HepG2 (cell line): Measurements from ENCODE around the gene PTK7. TPM values are rescaled to one million over a fixed set of nuclear protein-coding genes. Genes with fewer than 3 reads are reported as not detected.

Experiments
- ATAC-seq: fragments of 200-7000 bp; cut with Tn5 transposase; 3 replicates; pipeline ENCODE4 v1.9.1; 2020; ENCODE audit warnings: mild to moderate bottlenecking, moderate library complexity
- BruUV-seq: library from RNA; stranded (reverse); fragments of 400-500 nt; replicated peaks from 2 replicates; lab custom pipeline; 2021; lab: Mats Ljungman, UMichigan
- CTCF ChIA-PET: fragments of 300-600 bp; formaldehyde crosslinking; extraction: SDS; loops from one replicate; lab custom pipeline; 2021; ENCODE audit warnings: low total read pairs, inconsistent platforms, low intra/inter-chr PET ratio; lab: Yijun Ruan, JAX
- POLR2A ChIA-PET: fragments of 350-600 bp; sonication (Branson Sonifier 250); formaldehyde crosslinking; loops from one replicate; lab custom pipeline; 2020; ENCODE audit warnings: antibody characterized with exemption, inconsistent platforms; lab: Yijun Ruan, JAX
- DNase-seq: peaks from one replicate; pipeline ENCODE4 v3.0.0-alpha.2; 2015; ENCODE audit warnings: low spot score
- FAIRE-seq: peaks from 3 replicates; lab custom pipeline; 2011; peaks lifted over from hg19 to GRCh38; lab: Jason Lieb, UNC
- H2AFZ ChIP-seq: one replicate; pipeline ENCODE4 v1.6.1; 2011; ENCODE audit warnings: low read length, inconsistent platforms
- H3K27ac ChIP-seq: fragments of 300-600 bp; 3 replicates; pipeline ENCODE4 v1.8.0; 2011; ENCODE audit warnings: mixed run types, mild to moderate bottlenecking, mixed read lengths, low read length, inconsistent platforms; ENCODE audit not compliant: insufficient read depth; ENCODE audit errors: extremely low read length
- H3K27me3 ChIP-seq, 2 experiments: fragments of 200-600 bp in 1 of 2; 2 replicates in 1 of 2; 3 replicates in 1 of 2; pipeline versions ENCODE4 v1.6.0 to v1.8.0; 2011; ENCODE audit warnings: low read length in 2 of 2, mild to moderate bottlenecking in 2 of 2, moderate library complexity in 2 of 2, inconsistent platforms in 1 of 2; ENCODE audit not compliant: insufficient read depth in 2 of 2, control insufficient read depth in 1 of 2
- H3K36me3 ChIP-seq, 2 experiments: fragments of 200-600 bp in 1 of 2; replicated peaks in 1 of 2; 2 replicates in 1 of 2; 3 replicates in 1 of 2; pipeline versions ENCODE4 v1.5.1 to v1.8.0; 2011; ENCODE audit warnings: low read length in 2 of 2, inconsistent platforms in 1 of 2; ENCODE audit not compliant: insufficient read depth in 2 of 2, control insufficient read depth in 1 of 2
- H3K4me1 ChIP-seq: 2 replicates; pipeline ENCODE4 v1.5.1; 2012; ENCODE audit warnings: low read length, inconsistent platforms; ENCODE audit not compliant: insufficient read depth
- H3K4me2 ChIP-seq: 2 replicates; pipeline ENCODE4 v1.6.0; 2011; ENCODE audit warnings: low read depth, low read length, inconsistent platforms
- H3K4me3 ChIP-seq, 3 experiments: fragments of 200-600 bp in 1 of 3; sonication (generic), shearing (Covaris generic) in 1 of 3; replicated peaks in 1 of 3; 2 replicates each; pipeline ENCODE4 v1.5.1; 2011 to 2016; ENCODE audit warnings: low read length in 3 of 3, inconsistent platforms in 2 of 3, low read depth in 2 of 3, mild to moderate bottlenecking in 2 of 3, control low read depth in 1 of 3, mixed read lengths in 1 of 3; ENCODE audit not compliant: insufficient read depth in 1 of 3
- H3K79me2 ChIP-seq: one replicate; pipeline ENCODE4 v1.6.1; 2011; ENCODE audit warnings: low read length, inconsistent platforms; ENCODE audit not compliant: insufficient read depth
- H3K9ac ChIP-seq: 2 replicates; pipeline ENCODE4 v1.6.0; 2011; ENCODE audit warnings: mild to moderate bottlenecking, low read depth, low read length, inconsistent platforms; ENCODE audit not compliant: insufficient read depth
- H3K9me3 ChIP-seq: 2 replicates; pipeline ENCODE4 v1.5.1; 2012; ENCODE audit warnings: mild to moderate bottlenecking, low read length
- H4K20me1 ChIP-seq: 2 replicates; pipeline ENCODE4 v1.6.0; 2011; ENCODE audit warnings: inconsistent platforms, mild to moderate bottlenecking, low read length, moderate library complexity; ENCODE audit not compliant: insufficient read depth
- AGO1 ChIP-seq: fragments of 200-400 bp; formaldehyde crosslinking; IDR thresholded peaks from 2 replicates; pipeline ENCODE4 v1.6.1; 2017; ENCODE audit warnings: mild to moderate bottlenecking, low read depth, low read length, moderate library complexity; ENCODE audit not compliant: poor library complexity, severe bottlenecking
- ATRX ChIP-seq: sonication (generic); formaldehyde crosslinking; IDR thresholded peaks from 2 replicates; pipeline ENCODE4 v1.4.0; 2020; ENCODE audit warnings: missing genetic modification reagents, borderline replicate concordance
- FOXA3 ChIP-seq: IDR thresholded peaks from 2 replicates; pipeline ENCODE4 v1.6.1; 2016; ENCODE audit warnings: missing genetic modification reagents, missing compliant biosample characterization
- HOXD1 ChIP-seq: sonication (generic); formaldehyde crosslinking; IDR thresholded peaks from 2 replicates; pipeline ENCODE4 v1.5.0; 2020; ENCODE audit warnings: missing genetic modification reagents
- KAT2B ChIP-seq: fragments of 150-350 bp; IDR thresholded peaks from 2 replicates; pipeline ENCODE4 v1.6.1; 2014; ENCODE audit warnings: low read depth, low read length, borderline replicate concordance
- MAX ChIP-seq: IDR thresholded peaks from 2 replicates; pipeline ENCODE4 v1.6.1; 2012; ENCODE audit warnings: inconsistent platforms
- NRL ChIP-seq: sonication (generic); formaldehyde crosslinking; IDR thresholded peaks from 2 replicates; pipeline ENCODE4 v1.5.0; 2020; ENCODE audit warnings: missing genetic modification reagents, mild to moderate bottlenecking, moderate library complexity, borderline replicate concordance
- POGZ ChIP-seq: sonication (generic); formaldehyde crosslinking; IDR thresholded peaks from 2 replicates; pipeline ENCODE4 v1.4.0; 2020; ENCODE audit warnings: mild to moderate bottlenecking, missing genetic modification reagents
- SRSF1 ChIP-seq: fragments of 200-400 bp; formaldehyde crosslinking; optimal IDR thresholded peaks from 2 replicates; pipeline ENCODE3; 2017; ENCODE audit warnings: mild to moderate bottlenecking, low read depth, low read length, moderate library complexity
- ZNF264 ChIP-seq: sonication (generic); formaldehyde crosslinking; IDR thresholded peaks from 2 replicates; pipeline ENCODE4 v1.4.0; 2020; ENCODE audit warnings: missing genetic modification reagents
- ZNF382 ChIP-seq: sonication (generic); formaldehyde crosslinking; IDR thresholded peaks from 2 replicates; pipeline ENCODE4 v1.5.0; 2020; ENCODE audit warnings: missing genetic modification reagents, mild to moderate bottlenecking, borderline replicate concordance
- WGBS: methylation state at CpG from one replicate; pipeline ENCODE4 v1.1.6; 2017; ENCODE audit warnings: low lambda C conversion rate; 5-methylcytosine and 5-hydroxymethylcytosine counted together
- in situ Hi-C: cut with HindIII; loops from 2 replicates; pipeline ENCODE4 v1.10.0; 2017; ENCODE audit warnings: low pct_unique_long_range_greater_than_20kb; ENCODE audit not compliant: extremely low pct_ligation_motif_present
- intact Hi-C: fragments of 100-400 bp; cut with micrococcal nuclease; formaldehyde crosslinking; loops from one replicate; pipeline ENCODE4 v1.10.0; 2022; ENCODE audit not compliant: unreplicated experiment
- polyA plus RNA-seq, 8 experiments: library from polyadenylated mRNA; depleted of rRNA in 3 of 8; stranded (reverse) in 7 of 8; unstranded in 1 of 8; fragments of >200 nt; fragmentation: Illumina TruSeq in 4 of 8; extraction: Trizol in 4 of 8; gene quantifications; 2 replicates each; pipeline versions ENCODE4 v1.2.1 to v1.2.3, GENCODE V29; 2011 to 2016; ENCODE audit warnings: low read depth in 4 of 8, missing spikeins in 1 of 8, mixed read lengths in 1 of 8; ENCODE audit not compliant: insufficient read depth in 1 of 8
- total RNA-seq, 5 experiments: library from RNA; depleted of rRNA; stranded (reverse); fragments of >200 nt; fragmentation: Illumina TruSeq; extraction: Trizol; gene quantifications; 2 replicates each; pipeline ENCODE4 v1.2.3, GENCODE V29; 2016; ENCODE audit warnings: low read depth in 1 of 5
- TF ChIP-seq, protein P1 (sequence below): sonication (generic); formaldehyde crosslinking; IDR thresholded peaks from 2 replicates; pipeline ENCODE4 v1.4.0; 2020; ENCODE audit warnings: mild to moderate bottlenecking, missing genetic modification reagents
- TF ChIP-seq, protein P2 (sequence below): sonication (generic); formaldehyde crosslinking; IDR thresholded peaks from 2 replicates; pipeline ENCODE4 v1.8.1; 2023; ENCODE audit warnings: missing genetic modification reagents, mild to moderate bottlenecking, borderline replicate concordance

The PTK7 gene
- total and polyA plus RNA-seq, 2 of the 13 experiments (the other 11 are each of a cell fraction or from before 2014, with no cell fraction given), result 98.5 to 99.8 TPM

GRCh38 chr6:43026365-43026764 lies 49.7 kb upstream of the PTK7 start:
- no peak for FAIRE-seq
- Histone ChIP-seq H3K4me3 (no peak overlapping the region), H3K4me1 (peaks cover 12% of the 10 kb centered on the region), H3K27me3 (peaks cover 0 to 3% of the 10 kb centered on the region in 2 experiments; a peak in 1 of 5 replicates), H2AFZ (no peak overlapping the region), H4K20me1 (no peaks in the 10 kb centered on the region), H3K4me2 (no peak overlapping the region), H3K9ac (no peak overlapping the region), H3K27ac (no peak overlapping the region), H3K36me3 (peaks cover 36 to 57% of the 10 kb centered on the region in 2 experiments), H3K79me2 (peaks cover 20% of the 10 kb centered on the region), H3K9me3 (no peaks in the 10 kb centered on the region)
- DNase-seq, result no peak
- intact Hi-C loops, result no loop called here
- ChIA-PET POLR2A (no interaction called here), CTCF (no interaction called here)
- TF ChIP-seq HOXD1, result no peak
- TF ChIP-seq NRL (CRISPR knock-in tag), result no peak
- no peak for TF ChIP-seq KAT2B
- no peak for TF ChIP-seq MAX
- TF ChIP-seq ZNF264 (CRISPR knock-in tag), result no peak
- TF ChIP-seq, protein P1, sequence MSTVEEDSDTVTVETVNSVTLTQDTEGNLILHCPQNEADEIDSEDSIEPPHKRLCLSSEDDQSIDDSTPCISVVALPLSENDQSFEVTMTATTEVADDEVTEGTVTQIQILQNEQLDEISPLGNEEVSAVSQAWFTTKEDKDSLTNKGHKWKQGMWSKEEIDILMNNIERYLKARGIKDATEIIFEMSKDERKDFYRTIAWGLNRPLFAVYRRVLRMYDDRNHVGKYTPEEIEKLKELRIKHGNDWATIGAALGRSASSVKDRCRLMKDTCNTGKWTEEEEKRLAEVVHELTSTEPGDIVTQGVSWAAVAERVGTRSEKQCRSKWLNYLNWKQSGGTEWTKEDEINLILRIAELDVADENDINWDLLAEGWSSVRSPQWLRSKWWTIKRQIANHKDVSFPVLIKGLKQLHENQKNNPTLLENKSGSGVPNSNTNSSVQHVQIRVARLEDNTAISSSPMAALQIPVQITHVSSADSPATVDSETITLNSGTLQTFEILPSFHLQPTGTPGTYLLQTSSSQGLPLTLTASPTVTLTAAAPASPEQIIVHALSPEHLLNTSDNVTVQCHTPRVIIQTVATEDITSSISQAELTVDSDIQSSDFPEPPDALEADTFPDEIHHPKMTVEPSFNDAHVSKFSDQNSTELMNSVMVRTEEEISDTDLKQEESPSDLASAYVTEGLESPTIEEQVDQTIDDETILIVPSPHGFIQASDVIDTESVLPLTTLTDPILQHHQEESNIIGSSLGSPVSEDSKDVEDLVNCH (CRISPR knock-in tag), result no peak
- TF ChIP-seq AGO1, result no peak
- TF ChIP-seq POGZ (CRISPR knock-in tag), result no peak
- TF ChIP-seq, protein P2, sequence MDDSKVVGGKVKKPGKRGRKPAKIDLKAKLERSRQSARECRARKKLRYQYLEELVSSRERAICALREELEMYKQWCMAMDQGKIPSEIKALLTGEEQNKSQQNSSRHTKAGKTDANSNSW (CRISPR knock-in tag), result no peak
- TF ChIP-seq FOXA3 (CRISPR knock-in tag), result no peak
- no peak for TF ChIP-seq SRSF1
- no peak for TF ChIP-seq ZNF382
- no peak for TF ChIP-seq ATRX (CRISPR knock-in tag)
- 96% methylated on average over 5 of the region's 5 CpGs for WGBS
- BruUV-seq, result no TSS peak
- in situ Hi-C loops, result no loop called here
- no peak for ATAC-seq
